GM23338 (cell line): ENCODE data around the gene NFKBIA.
"Not testable (repeated sequence)": the region's sequence is repeated elsewhere in the genome, so short reads cannot be mapped to it uniquely, and the experiment has no call there.

Source experiments
- CREB1 ChIP-seq: fragments of 250-450 bp; sonication (Bioruptor Pico); IDR thresholded peaks from 2 replicates; pipeline ENCODE4 v1.5.0; 2020; ENCODE audit warnings: low read depth, mild to moderate bottlenecking, moderate library complexity
- EZH2 ChIP-seq: fragments of 200-600 bp; sonication (generic); IDR thresholded peaks from one replicate; pipeline ENCODE4 v1.8.0; 2017; ENCODE audit warnings: antibody characterized with exemption, mild to moderate bottlenecking, low read depth; ENCODE audit not compliant: unreplicated experiment
- EZH2phosphoT487 ChIP-seq: fragments of 200-600 bp; sonication (generic); IDR thresholded peaks from one replicate; pipeline ENCODE4 v1.8.1; 2018; ENCODE audit warnings: antibody characterized with exemption; ENCODE audit not compliant: unreplicated experiment
- JUNB ChIP-seq: IDR thresholded peaks from one replicate; pipeline ENCODE4 v1.6.1; 2016; ENCODE audit warnings: antibody characterized with exemption; ENCODE audit not compliant: unreplicated experiment
- NANOG ChIP-seq: IDR thresholded peaks from 2 replicates; pipeline ENCODE4 v1.6.1; 2016; ENCODE audit warnings: antibody characterized with exemption, borderline replicate concordance
- POLR2AphosphoS5 ChIP-seq: IDR thresholded peaks from 2 replicates; pipeline ENCODE4 v1.6.1; 2016; ENCODE audit warnings: antibody characterized with exemption, low read depth
- ZNF114 ChIP-seq: fragments of 250-450 bp; sonication (Bioruptor Pico); IDR thresholded peaks from 2 replicates; pipeline ENCODE4 v1.5.0; 2020; ENCODE audit warnings: mild to moderate bottlenecking, moderate library complexity
- TF ChIP-seq, protein P1 (sequence below), 2 experiments: fragments of 200-600 bp in 1 of 2; sonication (generic) in 1 of 2; conservative IDR thresholded peaks; 2 replicates each; pipeline versions ENCODE4 v1.5.1 to v1.6.1; 2016 to 2017; ENCODE audit warnings: antibody characterized with exemption in 2 of 2, low read depth in 2 of 2, mild to moderate bottlenecking in 2 of 2, moderate library complexity in 1 of 2
- TF ChIP-seq, protein P2 (sequence below): IDR thresholded peaks from 2 replicates; pipeline ENCODE4 v1.6.1; 2016; ENCODE audit warnings: antibody characterized with exemption
- TF ChIP-seq, protein P3 (sequence below): IDR thresholded peaks from one replicate; pipeline ENCODE4 v1.6.1; 2018; ENCODE audit warnings: antibody characterized with exemption; ENCODE audit not compliant: unreplicated experiment

DNA sequence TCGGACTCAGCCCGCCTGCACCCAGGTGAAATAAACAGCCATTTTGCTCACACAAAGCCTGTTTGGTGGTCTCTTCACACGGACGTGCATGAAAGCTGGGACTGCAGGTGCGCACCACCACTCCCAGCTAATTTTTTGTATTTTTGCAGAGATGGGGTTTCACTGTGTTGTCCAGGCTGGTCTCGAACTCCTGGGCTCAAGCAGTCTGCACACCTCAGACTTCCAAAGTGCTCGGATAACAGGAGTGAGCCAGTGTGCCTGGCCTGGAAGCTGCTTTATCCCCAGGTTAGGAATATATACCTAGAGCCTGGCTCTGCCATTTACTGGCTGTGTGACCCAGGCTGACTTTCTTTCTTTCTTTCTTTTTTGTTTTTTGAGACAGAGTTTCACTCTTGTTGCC is 7.9 kb downstream of the NFKBIA start:
- TF ChIP-seq EZH2; EZH2phosphoT487; JUNB; POLR2AphosphoS5; CREB1; NANOG; ZNF114 (CRISPR knock-in tag): not testable (repeated sequence)
- TF ChIP-seq, protein P1, sequence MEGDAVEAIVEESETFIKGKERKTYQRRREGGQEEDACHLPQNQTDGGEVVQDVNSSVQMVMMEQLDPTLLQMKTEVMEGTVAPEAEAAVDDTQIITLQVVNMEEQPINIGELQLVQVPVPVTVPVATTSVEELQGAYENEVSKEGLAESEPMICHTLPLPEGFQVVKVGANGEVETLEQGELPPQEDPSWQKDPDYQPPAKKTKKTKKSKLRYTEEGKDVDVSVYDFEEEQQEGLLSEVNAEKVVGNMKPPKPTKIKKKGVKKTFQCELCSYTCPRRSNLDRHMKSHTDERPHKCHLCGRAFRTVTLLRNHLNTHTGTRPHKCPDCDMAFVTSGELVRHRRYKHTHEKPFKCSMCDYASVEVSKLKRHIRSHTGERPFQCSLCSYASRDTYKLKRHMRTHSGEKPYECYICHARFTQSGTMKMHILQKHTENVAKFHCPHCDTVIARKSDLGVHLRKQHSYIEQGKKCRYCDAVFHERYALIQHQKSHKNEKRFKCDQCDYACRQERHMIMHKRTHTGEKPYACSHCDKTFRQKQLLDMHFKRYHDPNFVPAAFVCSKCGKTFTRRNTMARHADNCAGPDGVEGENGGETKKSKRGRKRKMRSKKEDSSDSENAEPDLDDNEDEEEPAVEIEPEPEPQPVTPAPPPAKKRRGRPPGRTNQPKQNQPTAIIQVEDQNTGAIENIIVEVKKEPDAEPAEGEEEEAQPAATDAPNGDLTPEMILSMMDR (conservative IDR thresholded peaks at IDR 0.05; ENCODE audit: low read depth in 2 of 2), result not testable (repeated sequence)
- TF ChIP-seq, protein P2, sequence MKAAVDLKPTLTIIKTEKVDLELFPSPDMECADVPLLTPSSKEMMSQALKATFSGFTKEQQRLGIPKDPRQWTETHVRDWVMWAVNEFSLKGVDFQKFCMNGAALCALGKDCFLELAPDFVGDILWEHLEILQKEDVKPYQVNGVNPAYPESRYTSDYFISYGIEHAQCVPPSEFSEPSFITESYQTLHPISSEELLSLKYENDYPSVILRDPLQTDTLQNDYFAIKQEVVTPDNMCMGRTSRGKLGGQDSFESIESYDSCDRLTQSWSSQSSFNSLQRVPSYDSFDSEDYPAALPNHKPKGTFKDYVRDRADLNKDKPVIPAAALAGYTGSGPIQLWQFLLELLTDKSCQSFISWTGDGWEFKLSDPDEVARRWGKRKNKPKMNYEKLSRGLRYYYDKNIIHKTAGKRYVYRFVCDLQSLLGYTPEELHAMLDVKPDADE, result not testable (repeated sequence)
- TF ChIP-seq, protein P3, sequence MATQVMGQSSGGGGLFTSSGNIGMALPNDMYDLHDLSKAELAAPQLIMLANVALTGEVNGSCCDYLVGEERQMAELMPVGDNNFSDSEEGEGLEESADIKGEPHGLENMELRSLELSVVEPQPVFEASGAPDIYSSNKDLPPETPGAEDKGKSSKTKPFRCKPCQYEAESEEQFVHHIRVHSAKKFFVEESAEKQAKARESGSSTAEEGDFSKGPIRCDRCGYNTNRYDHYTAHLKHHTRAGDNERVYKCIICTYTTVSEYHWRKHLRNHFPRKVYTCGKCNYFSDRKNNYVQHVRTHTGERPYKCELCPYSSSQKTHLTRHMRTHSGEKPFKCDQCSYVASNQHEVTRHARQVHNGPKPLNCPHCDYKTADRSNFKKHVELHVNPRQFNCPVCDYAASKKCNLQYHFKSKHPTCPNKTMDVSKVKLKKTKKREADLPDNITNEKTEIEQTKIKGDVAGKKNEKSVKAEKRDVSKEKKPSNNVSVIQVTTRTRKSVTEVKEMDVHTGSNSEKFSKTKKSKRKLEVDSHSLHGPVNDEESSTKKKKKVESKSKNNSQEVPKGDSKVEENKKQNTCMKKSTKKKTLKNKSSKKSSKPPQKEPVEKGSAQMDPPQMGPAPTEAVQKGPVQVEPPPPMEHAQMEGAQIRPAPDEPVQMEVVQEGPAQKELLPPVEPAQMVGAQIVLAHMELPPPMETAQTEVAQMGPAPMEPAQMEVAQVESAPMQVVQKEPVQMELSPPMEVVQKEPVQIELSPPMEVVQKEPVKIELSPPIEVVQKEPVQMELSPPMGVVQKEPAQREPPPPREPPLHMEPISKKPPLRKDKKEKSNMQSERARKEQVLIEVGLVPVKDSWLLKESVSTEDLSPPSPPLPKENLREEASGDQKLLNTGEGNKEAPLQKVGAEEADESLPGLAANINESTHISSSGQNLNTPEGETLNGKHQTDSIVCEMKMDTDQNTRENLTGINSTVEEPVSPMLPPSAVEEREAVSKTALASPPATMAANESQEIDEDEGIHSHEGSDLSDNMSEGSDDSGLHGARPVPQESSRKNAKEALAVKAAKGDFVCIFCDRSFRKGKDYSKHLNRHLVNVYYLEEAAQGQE, result not testable (repeated sequence)
